GM23248 (cell line): ENCODE results near the gene DHX30. TPM values are rescaled to one million over a fixed set of nuclear protein-coding genes. Genes with fewer than 3 reads are reported as not detected.

Experiments used
- DNase-seq: peaks from one replicate; pipeline ENCODE4 v3.0.0-alpha.2; 2015
- H2AFZ ChIP-seq: fragments of 200-600 bp; sonication (generic); 2 replicates; pipeline ENCODE4 v1.6.1; 2016; ENCODE audit warnings: antibody characterized with exemption
- H3F3A ChIP-seq: fragments of 200-600 bp; sonication (generic); 2 replicates; pipeline ENCODE4 v1.6.1; 2016; ENCODE audit warnings: mild to moderate bottlenecking, antibody characterized with exemption, mixed run types; ENCODE audit not compliant: insufficient read depth
- H3K27ac ChIP-seq: fragments of 200-600 bp; sonication (generic); 2 replicates; pipeline ENCODE4 v1.5.1; 2016; ENCODE audit warnings: mild to moderate bottlenecking
- H3K27me3 ChIP-seq: fragments of 200-600 bp; sonication (generic); replicated peaks from 2 replicates; pipeline ENCODE4 v1.6.1; 2016; ENCODE audit warnings: mild to moderate bottlenecking; ENCODE audit not compliant: insufficient read depth
- H3K36me3 ChIP-seq: fragments of 200-600 bp; sonication (generic); 2 replicates; pipeline ENCODE4 v1.6.1; 2016; ENCODE audit warnings: low read depth, mild to moderate bottlenecking
- H3K4me1 ChIP-seq: fragments of 200-600 bp; sonication (generic); 2 replicates; pipeline ENCODE4 v1.6.1; 2016; ENCODE audit warnings: mild to moderate bottlenecking; ENCODE audit not compliant: insufficient read depth
- H3K4me2 ChIP-seq: fragments of 200-600 bp; sonication (generic); one replicate; pipeline ENCODE4 v1.6.1; 2016; ENCODE audit warnings: mild to moderate bottlenecking; ENCODE audit not compliant: unreplicated experiment
- H3K4me3 ChIP-seq: fragments of 200-600 bp; sonication (generic); 2 replicates; pipeline ENCODE4 v1.5.1; 2016; ENCODE audit warnings: mild to moderate bottlenecking
- H3K79me2 ChIP-seq: fragments of 200-600 bp; sonication (generic); 2 replicates; pipeline ENCODE4 v1.6.1; 2016; ENCODE audit warnings: mild to moderate bottlenecking; ENCODE audit not compliant: insufficient read depth
- H3K9ac ChIP-seq: fragments of 200-600 bp; sonication (generic); 2 replicates; pipeline ENCODE4 v1.6.1; 2016; ENCODE audit warnings: mild to moderate bottlenecking
- H3K9me2 ChIP-seq: fragments of 200-600 bp; sonication (generic); 2 replicates; pipeline ENCODE4 v1.6.1; 2016; ENCODE audit warnings: mixed run types, mild to moderate bottlenecking, moderate library complexity; ENCODE audit not compliant: insufficient read depth
- H3K9me3 ChIP-seq: fragments of 200-600 bp; sonication (generic); one replicate; pipeline ENCODE4 v1.6.1; 2017; ENCODE audit warnings: low read depth
- H4K20me1 ChIP-seq: fragments of 200-600 bp; sonication (generic); 2 replicates; pipeline ENCODE4 v1.6.0; 2016; ENCODE audit not compliant: insufficient read depth
- EZH2 ChIP-seq: fragments of 200-600 bp; sonication (generic); IDR thresholded peaks from 2 replicates; pipeline ENCODE4 v1.6.1; 2018; ENCODE audit warnings: antibody characterized with exemption, mild to moderate bottlenecking; ENCODE audit not compliant: insufficient read depth, poor library complexity, severe bottlenecking
- EZH2phosphoT487 ChIP-seq: fragments of 200-600 bp; sonication (generic); IDR thresholded peaks from 2 replicates; pipeline ENCODE4 v1.6.1; 2018; ENCODE audit warnings: antibody characterized with exemption, moderate library complexity, mild to moderate bottlenecking, low read depth; ENCODE audit not compliant: insufficient read depth
- WGBS, 2 experiments: methylation state at CpG; one replicate each; pipeline ENCODE4 v1.1.6; 2015 to 2017; ENCODE audit warnings: low lambda C conversion rate in 2 of 2, low coverage in 1 of 2; ENCODE audit errors: missing lambda C conversion rate in 2 of 2; 5-methylcytosine and 5-hydroxymethylcytosine counted together
- in situ Hi-C: fragments of 300-500 bp; cut with MboI; formaldehyde crosslinking; loops from 2 replicates; pipeline ENCODE4 v1.15.0; 2020
- microRNA counts: library from miRNA; unstranded; fragments of <30 nt; microRNA quantifications from one replicate; lab custom pipeline; 2016
- microRNA-seq: library from miRNA; unstranded; fragments of <30 nt; microRNA quantifications from one replicate; pipeline ENCODE4, GENCODE V29; 2016; ENCODE audit warnings: borderline number of aligned reads
- polyA plus RNA-seq: library from polyadenylated mRNA; unstranded; fragments of >200 nt; fragmentation: Nextera tagmentation; extraction: Ambion mirVana; gene quantifications from 2 replicates; pipeline ENCODE4 v1.2.1, GENCODE V29; 2016
- small RNA-seq: library from RNA; depleted of rRNA; stranded (forward); fragments of <200 nt; gene quantifications from one replicate; pipeline ENCODE3, GENCODE V24; 2014; ENCODE audit warnings: low read depth, low replicate concordance
- total RNA-seq: library from RNA; depleted of rRNA; stranded (reverse); fragments of >200 nt; shearing (Covaris generic); gene quantifications from 2 replicates; pipeline ENCODE4 v1.2.3, GENCODE V29; 2014; rRNA removed

The DHX30 gene
- total and polyA plus RNA-seq, 2 experiments from 2014 or later: 42.9 to 65.8 TPM

DNA sequence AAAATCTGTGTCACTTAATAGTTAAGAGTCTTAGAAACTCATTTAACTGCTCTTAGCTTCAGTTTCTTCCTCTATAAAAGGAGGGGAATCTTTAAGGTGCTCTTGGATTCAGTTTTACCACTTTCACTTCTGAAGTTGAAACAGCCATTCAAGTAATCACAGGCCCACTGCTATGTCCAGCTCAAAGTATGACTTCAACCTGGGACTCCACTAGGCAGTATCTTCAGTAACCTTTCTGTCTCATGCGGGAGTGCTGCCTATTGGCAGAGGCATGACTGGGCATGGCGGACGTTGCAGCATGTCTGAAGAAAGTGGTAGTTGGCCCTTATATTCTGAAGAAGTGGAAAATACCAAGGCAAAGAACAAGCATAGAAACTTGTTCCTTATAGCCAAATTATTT is 92.3 kb downstream of the DHX30 start:
- Histone ChIP-seq H3K36me3 (peaks cover 36% of the 10 kb centered on the region), H3K79me2 (peaks cover 80% of the 10 kb centered on the region), H3K4me1 (peaks cover 2% of the 10 kb centered on the region), H3K27me3 (no peaks in the 10 kb centered on the region), H4K20me1 (no peaks in the 10 kb centered on the region), H3K4me2 (no peak overlapping the region), H2AFZ (no peak overlapping the region), H3K27ac (no peak overlapping the region), H3K9me2 (no peaks in the 10 kb centered on the region), H3K9me3 (no peaks in the 10 kb centered on the region), H3K4me3 (no peak overlapping the region), H3F3A (no peaks in the 10 kb centered on the region), H3K9ac (no peak overlapping the region)
- in situ Hi-C loops: no loop called here
- 85% methylated on average over 3 of the region's 3 CpGs for WGBS, 2 experiments
- TF ChIP-seq EZH2 (no peak), EZH2phosphoT487 (no peak)
- DNase-seq: no peak

- Histone ChIP-seq H3K9me3 (no peaks in the 10 kb centered on the region), H2AFZ (no peak overlapping the region), H3K9me2 (no peaks in the 10 kb centered on the region), H3K27me3 (no peaks in the 10 kb centered on the region), H3K4me2 (no peak overlapping the region), H3F3A (no peaks in the 10 kb centered on the region), H3K4me1 (no peaks in the 10 kb centered on the region), H3K9ac (no peak overlapping the region), H3K27ac (no peak overlapping the region), H3K79me2 (peaks cover 82% of the 10 kb centered on the region), H3K4me3 (no peak overlapping the region), H3K36me3 (peaks cover 40% of the 10 kb centered on the region), H4K20me1 (no peaks in the 10 kb centered on the region)
- WGBS, 2 experiments: 96 to 97% methylated on average over 3 of the region's 3 CpGs
- in situ Hi-C loops: no loop called here
- DNase-seq: no peak
- TF ChIP-seq EZH2 (no peak), EZH2phosphoT487 (no peak)
These were observed 93.8 kb downstream of the DHX30 start for GRCh38 chr3:47896736-47897135.

DNA sequence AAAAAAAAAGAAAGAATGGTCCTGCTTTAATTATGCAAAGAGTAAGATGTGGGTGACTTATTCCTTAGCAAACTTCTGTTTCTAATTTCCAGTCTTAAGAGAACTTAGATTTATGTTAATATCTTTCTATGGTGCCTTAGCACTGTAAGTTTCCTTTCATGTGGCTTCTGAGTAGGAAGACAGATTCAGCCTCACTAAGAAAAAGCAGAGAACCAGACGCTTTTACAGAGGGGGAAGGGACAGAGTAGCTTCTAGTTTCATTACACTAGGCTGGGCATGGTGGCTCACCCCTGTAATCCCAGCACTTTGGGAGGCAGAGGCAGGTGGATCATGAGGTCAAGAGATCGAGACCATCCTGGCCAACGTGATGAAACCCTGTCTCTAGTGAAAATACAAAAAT is 95.0 kb downstream of the DHX30 start:
- Histone ChIP-seq H3K9me3 (no peaks in the 10 kb centered on the region), H3K9ac (no peak overlapping the region), H3K4me1 (no peaks in the 10 kb centered on the region), H3F3A (no peaks in the 10 kb centered on the region), H3K27ac (no peak overlapping the region), H4K20me1 (no peaks in the 10 kb centered on the region), H3K36me3 (peaks cover 35% of the 10 kb centered on the region; the same call in 1 of the 2 replicates), H2AFZ (no peak overlapping the region), H3K4me2 (no peak overlapping the region), H3K79me2 (peaks cover 78% of the 10 kb centered on the region), H3K9me2 (no peaks in the 10 kb centered on the region), H3K4me3 (no peak overlapping the region), H3K27me3 (no peaks in the 10 kb centered on the region)
- TF ChIP-seq EZH2 (no peak), EZH2phosphoT487 (no peak)
- 70 to 77% methylated on average over 3 of the region's 3 CpGs for whole genome bisulfite sequencing, 2 experiments
- in situ Hi-C loops: no loop called here
- DNase-seq: no peak

DNA sequence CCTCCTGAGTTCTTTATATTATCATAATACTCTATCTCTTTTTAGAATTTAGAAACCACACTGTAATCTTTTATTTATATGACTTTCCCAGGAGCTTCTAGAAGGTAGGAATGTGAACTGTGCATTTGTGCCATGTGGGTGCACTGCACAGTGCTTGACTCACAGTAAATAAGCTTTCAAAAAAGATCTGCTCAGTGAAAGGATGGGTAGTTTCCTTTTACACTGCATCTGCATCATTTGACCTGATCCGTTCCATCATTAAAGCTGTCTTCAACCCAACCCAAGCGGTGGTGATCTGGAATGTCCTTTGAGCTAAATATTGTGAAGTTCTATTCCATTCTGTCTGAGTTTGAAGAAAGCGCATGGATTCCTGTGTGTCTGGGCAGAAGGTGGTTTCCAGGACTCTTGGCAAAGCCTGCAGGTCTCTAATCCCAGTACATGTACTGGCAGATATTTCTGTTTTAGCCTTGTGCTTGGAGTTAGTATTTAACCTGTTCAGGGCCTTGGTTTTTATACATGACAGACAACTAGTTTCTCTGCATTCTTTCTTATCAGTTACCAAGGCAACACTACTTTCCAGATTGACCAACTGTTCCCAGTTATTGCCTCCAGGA is 96.7 kb downstream of the DHX30 start:
- peaks cover 79% of the 10 kb centered on the region for H3K79me2 ChIP-seq
- H3K4me3 ChIP-seq: no peak overlapping the region
- WGBS, 2 experiments: 76 to 81% methylated on average over 3 of the region's 3 CpGs
- H3K27me3 ChIP-seq: no peaks in the 10 kb centered on the region
- no peaks in the 10 kb centered on the region for H3K9me3 ChIP-seq
- H3K9me2 ChIP-seq: no peaks in the 10 kb centered on the region
- DNase-seq: no peak
- H3F3A ChIP-seq: no peaks in the 10 kb centered on the region
- H4K20me1 ChIP-seq: no peaks in the 10 kb centered on the region
- H3K27ac ChIP-seq: no peak overlapping the region
- H3K4me2 ChIP-seq: no peak overlapping the region
- peaks cover 25% of the 10 kb centered on the region; the same call in 1 of the 2 replicates for H3K36me3 ChIP-seq
- no peak overlapping the region for H2AFZ ChIP-seq
- TF ChIP-seq EZH2phosphoT487 (no peak), EZH2 (no peak)
- H3K4me1 ChIP-seq: no peaks in the 10 kb centered on the region
- no peak overlapping the region for H3K9ac ChIP-seq
- in situ Hi-C loops: no loop called here

MicroRNAs encoded within 50 kb of the gene (microRNA counts, 767-probe panel; counts per million panel counts)
- 447 counts per million, percentile 86 among the panel's probes with 10 or more counts for microRNA hsa-miR-1226-3p (lab: Ali Mortazavi, UCI)

Small RNA genes lying within 50 kb of the gene (microRNA-seq; reads per million reads assigned to microRNA genes)
- 48.6 reads per million, percentile 41 among the genes with 10 or more reads in this experiment for gene MIR1226

Small RNA genes lying within 50 kb of the gene (small RNA-seq; reads per million reads assigned to genes)
- gene MIR1226 (not detected), gene RF02271 (not detected)

Other genes with a start within 250 kb of the DHX30 start
- gene CSPG5, start 224.3 kb upstream of the DHX30 start, total RNA-seq: 0.54 TPM in 1 of 2 replicates, not detected in the other
- not detected in 2 replicates for gene CSPG5, start 224.3 kb upstream of the DHX30 start, polyA plus RNA-seq
- 29.5 and 31.5 TPM in 2 replicates for gene SMARCC1, start 21.2 kb upstream of the DHX30 start, total RNA-seq
- gene SMARCC1, start 21.2 kb upstream of the DHX30 start, polyA plus RNA-seq: 40.9 and 43.4 TPM in 2 replicates
- 121 and 132 TPM in 2 replicates for gene MAP4, start 213.3 kb downstream of the DHX30 start, total RNA-seq
- 235 and 253 TPM in 2 replicates for gene MAP4, start 213.3 kb downstream of the DHX30 start, polyA plus RNA-seq